HG03039 (cell line): ENCODE measurements around the gene STX8.

ENCODE experiments used
- ATAC-seq: cut with Tn5 transposase; IDR thresholded peaks from one replicate; pipeline ENCODE4 v1.9.1; 2021; ENCODE audit warnings: mild to moderate bottlenecking, moderate library complexity; ENCODE audit not compliant: unreplicated experiment

Gene STX8

DNA sequence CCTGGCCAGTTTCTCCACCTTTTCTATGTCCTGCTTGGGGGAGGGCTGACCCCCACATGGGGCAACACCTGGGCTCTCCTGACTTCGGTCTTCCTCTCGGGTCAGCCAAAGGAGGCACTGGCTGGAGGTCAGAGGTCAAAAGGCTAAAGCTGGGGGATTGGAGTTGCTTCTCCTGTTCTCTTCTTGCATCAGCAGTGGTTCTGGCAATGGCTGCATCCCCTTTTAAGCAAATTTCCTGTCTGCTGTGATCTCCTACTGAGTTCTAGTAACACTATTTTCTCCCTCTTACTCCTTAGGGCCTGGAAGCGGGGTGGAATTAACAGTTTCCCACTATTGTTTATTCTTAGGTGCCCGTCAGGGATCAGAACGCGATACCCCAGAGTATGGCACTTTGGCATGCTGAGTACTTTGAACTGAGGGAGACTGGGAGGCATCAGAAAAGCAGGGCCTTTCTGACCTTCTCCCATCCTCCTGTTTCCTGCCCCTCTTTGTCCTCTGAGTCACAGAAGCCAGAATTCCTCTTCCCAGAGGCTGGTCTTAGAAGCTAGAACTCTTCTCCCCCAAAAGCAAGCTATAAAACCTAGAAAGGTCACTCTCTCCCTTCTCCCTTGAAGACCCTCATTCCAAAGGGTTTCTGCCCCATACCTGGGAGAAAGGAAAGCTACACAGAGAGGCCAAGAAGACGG is 268.2 kb downstream of the STX8 start:
- no peak for ATAC-seq

DNA sequence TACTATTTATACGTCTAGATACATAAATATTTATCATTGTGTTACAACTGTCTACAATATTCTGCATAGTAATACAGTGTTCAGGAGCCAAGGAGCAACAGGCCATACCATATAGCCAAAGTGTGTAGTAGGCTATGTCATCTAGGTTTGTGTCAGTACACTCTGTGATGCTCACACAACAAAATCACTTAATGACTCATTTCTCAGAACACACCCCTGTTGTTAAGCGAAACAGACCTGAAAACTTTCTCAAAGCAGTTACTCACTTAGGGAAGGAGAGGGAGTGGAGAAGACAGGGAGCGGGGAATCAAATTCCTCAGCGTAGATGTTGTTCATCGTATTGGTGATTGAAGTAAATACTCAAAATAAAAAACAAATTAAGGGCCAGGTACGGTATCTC is 269.5 kb downstream of the STX8 start:
- ATAC-seq, result no peak

- ATAC-seq, result no peak
Observed at GRCh38 chr17:9299695-9300094, 275.9 kb downstream of the STX8 start.

GRCh38 chr17:9298776-9299295 is 276.8 kb downstream of the STX8 start:
- no peak for ATAC-seq

GRCh38 chr17:9298135-9298534 is 277.5 kb downstream of the STX8 start:
- ATAC-seq, result no peak

DNA sequence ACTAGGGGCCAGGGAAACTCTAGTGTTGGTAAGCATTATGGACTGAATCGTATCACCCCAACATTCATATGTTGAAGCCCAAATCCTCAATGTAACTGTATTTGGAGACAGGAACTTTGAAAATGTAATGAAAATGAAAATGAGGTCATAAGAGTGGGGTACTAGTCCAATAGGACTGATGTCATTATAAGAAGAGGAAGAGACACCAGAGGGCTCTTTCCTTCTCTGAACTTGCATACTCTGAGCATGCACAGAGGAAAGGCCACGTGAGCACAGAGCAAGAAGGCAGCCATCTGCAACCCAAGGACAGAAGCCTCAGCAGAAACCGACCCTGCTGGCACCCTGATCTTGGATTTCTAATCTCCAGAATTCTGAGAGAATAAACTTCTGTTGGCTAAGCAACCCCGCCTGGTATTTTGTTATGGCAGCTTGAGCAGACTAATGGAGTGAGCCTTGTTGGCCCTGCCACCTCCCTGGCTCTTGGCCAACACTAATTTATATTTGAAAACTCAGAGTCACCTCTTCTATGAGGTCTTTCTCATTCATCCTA is 280.9 kb downstream of the STX8 start:
- ATAC-seq, result no peak

DNA sequence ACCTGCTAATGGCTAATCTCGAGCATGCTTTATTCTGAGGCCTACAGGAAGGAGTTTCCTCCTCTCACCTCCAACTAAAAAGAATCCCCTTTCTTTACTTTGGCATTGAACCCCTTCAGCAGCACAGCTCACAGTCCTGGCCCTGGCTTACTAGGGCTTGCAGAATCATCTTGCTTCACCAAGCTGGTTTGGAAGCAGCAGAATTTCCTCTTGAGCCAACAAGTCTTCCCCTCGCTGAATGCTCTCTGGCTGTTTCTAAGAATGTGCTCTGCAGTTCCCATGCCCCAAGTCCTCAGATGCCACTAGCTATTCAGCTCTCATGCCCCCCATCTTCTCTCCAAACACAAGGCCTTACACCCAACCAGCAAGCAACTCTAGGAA is 283.1 kb downstream of the STX8 start:
- no peak for ATAC-seq

DNA sequence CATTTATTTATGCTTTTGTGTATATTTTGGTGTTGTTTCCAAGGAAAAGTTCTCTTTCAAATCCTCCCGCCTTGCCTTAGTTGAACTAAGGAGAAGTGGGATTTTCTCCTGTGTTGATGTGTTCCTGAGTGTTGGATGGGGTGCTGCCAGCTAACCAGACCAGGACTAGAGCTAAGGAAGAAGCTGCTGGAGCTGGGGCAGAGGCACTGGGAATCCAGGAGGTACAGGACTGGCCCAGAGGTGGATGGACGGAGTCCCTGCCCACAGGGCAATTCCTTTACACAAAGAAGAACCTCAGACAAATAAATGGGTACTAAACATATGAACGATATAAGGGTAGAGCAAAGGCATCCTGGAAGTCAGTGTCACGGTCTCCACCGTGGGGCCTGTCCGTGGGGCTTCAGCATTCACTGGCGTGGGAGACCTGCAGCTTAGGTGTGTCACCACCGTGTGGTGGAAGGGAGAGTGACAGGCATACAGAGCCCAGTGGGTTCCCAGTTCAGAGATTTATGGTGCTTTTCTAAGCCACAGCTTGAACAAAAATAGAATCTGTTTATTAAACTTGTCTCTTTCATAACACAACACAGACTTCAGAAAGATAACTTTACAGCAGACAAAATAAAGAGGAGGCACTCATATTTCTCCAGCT is 283.6 kb downstream of the STX8 start:
- ATAC-seq, result no peak

- ATAC-seq, result no peak
Observed at GRCh38 chr17:9290226-9290613, 285.4 kb downstream of the STX8 start.

DNA sequence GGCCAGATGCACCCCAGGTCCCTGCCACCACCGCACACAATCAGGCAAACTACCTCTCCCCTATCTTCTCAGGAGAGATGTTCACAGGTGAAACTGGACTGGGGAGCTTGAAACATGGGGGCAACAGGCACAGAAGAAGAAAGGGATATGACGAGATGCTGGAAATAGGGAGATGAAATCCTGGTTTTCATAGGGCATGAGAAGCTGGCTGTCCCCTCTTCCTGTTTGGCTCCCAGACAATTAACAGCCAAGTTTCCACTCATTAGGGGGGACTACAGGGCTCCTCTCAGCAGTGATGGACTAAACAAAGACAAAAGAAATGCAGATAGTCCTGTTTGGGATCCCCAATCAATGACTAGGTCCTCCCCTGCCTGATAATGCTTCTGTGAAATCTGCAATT is 288.3 kb downstream of the STX8 start:
- no peak for ATAC-seq

GRCh38 chr17:9286434-9286833 is 289.2 kb downstream of the STX8 start:
- no peak for ATAC-seq

DNA sequence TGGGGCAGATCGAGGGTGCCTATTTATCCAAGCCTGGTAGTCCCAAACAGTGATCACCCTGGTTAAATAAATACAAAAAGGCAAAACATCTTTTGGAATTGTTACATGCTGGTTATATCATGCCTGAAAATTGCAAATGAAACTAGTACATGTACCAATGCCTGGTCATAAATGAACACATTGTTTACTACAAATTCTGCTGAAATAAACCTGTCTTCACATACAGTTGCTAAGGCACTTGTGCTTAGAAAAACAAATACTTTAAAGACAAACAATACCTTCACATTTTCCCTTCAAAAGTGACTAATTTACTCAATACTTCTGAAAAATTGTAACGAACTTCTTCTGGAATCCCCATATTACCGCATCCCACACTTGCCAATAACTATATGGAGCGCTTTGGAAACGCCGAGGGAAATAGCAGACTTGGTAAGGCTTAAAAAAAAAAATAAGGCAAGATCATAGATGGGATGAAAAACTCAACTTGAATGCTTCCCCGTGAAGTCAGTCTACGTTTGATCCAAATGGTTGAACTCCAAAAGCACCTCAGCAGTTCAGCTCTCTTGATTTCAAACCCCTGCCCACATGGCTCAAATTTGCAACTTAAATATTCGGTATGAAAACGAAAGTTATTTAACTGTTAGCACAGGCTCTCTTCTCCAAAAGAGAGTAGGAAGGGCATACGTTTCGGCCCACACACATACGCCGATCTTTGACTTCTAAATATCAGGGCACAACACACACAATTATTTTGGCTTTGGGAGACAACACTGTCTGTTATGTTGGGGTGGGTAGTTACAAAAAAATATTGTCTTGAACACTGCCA is 289.8 kb downstream of the STX8 start:
- no peak for ATAC-seq

DNA sequence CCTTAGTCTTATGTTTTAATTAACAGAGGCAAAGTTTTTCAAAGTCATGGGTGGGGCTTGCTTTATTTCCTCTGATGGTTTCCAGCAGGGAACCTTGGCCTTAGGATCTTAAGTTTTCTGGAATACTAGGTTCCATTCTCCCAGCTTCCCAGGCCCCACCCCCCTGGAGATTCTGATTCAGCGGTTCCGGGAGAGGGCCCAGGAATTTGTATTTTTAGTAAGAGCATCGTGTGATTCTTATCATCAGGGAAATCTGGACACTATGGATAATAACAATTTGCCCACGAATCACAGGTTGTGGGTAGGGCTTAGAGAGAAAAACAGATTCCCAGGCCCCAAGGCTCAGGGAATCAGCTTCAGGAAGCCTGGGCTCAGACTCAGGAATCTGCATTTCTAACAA is 290.7 kb downstream of the STX8 start:
- no peak for ATAC-seq

DNA sequence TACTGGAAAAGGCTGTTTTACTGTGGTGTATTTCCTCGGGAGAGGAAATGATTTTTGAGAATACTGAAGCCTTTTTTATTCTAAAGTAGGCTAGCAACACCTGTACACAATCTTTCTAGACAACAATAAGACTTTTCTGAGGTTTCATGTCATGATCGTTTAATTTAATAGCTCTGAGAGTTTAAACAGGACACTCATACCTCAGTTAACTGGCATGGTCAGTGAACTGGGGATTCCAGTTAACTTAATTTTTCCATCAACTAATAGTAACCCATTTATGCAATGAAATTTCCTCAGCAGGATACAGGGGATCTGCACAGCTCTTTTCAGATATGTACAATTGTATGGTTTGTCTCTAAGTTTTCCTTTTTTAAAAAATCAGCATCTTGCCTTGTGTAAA is 291.7 kb downstream of the STX8 start:
- ATAC-seq, result no peak

- ATAC-seq, result no peak
Observed at GRCh38 chr17:9279893-9280292, 295.7 kb downstream of the STX8 start.

GRCh38 chr17:9274973-9275372 is 300.6 kb downstream of the STX8 start:
- ATAC-seq, result no peak

- no peak for ATAC-seq
Observed at GRCh38 chr17:9273428-9274391, 301.9 kb downstream of the STX8 start.

DNA sequence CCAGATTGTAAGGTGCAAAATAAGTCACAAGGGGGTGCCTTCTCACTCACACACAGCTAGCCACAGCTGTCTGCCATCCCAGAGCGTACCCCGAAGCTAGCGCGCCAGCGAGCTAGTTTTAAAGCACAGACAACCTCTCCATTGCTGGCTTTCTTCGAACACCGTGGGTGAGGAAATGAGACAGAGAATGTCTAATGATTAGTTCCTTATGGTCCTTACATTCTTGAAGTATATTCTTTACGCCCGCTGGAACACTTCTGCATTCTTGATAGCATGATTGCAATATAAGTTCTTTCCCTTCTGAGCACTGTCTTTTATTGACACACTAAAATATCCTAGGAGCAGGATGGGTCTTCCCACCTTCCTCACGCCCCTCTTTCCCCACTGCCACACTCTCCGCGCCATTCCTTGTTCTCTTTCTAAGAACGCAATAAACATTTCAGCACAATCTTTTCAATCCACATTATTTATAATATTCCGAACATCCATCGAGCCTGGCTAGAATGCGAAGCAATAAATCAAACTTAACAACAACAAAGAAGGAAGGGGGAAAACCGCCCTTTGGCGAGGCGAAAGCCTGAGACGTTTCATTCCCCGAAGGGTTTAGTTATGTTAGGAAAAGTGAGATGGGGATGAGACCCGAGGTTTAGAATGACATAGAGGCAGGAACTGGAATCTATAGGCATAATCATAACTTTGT is 303.0 kb downstream of the STX8 start:
- ATAC-seq, result no peak

DNA sequence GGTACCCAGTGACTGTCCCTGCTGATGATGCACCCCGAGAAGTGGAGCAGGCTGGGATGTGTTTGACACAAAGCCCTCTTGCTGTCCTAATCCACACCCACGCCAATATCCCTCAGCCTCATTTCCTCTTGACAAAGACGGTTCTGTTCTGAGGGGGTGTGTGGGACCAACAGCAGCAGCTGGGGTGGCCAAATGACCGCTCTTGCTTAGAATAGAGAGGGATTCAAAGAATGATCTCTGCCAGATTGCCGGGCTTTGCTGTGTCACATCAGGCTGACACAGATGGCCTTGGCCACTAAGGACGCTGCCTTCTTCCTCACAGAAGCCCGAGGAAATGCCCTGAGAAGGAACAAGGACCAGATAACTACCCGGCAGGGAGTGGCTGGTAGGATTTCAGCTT is 303.6 kb downstream of the STX8 start:
- no peak for ATAC-seq

GRCh38 chr17:9270921-9271320 is 304.7 kb downstream of the STX8 start:
- no peak for ATAC-seq
